GM04503 (cell line): ENCODE data around the gene AQP10.
A peak's percentile ranks its signal among the peaks of the same experiment; 100 is the strongest.
"Not testable (repeated sequence)": the region's sequence is repeated elsewhere in the genome, so short reads cannot be mapped to it uniquely, and the experiment has no call there.

ENCODE experiments used
- DNase-seq: peaks from one replicate; pipeline ENCODE4 v3.0.0-alpha.2; 2012; ENCODE audit warnings: low read depth

The AQP10 gene

GRCh38 chr1:154344977-154345837, 24.3 kb downstream of the AQP10 start:
- DNase-seq = no peak

DNA sequence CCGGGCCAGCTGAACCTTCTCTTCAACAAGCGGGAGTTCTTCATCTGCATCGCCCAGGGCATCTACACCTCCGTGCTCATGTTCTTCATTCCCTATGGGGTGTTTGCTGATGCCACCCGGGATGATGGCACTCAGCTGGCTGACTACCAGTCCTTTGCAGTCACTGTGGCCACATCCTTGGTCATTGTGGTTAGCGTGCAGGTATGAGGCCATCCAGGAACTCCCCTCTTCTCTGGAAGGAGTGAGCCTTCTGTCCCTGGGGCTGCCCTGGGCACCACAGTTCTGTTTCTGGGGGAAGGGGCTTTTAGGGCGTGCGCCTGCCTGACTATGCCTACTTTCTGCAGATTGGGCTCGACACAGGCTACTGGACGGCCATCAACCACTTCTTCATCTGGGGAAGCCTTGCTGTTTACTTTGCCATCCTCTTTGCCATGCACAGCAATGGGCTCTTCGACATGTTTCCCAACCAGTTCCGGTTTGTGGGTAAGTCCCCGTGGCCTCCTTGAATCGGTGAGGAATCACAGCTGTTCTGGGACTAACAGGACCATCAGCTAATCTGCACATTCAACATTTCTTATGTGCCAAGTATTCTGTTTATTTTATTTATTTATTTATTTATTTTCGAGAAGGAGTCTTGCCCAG, 25.5 kb downstream of the AQP10 start:
- no peak for DNase-seq

- no peak for DNase-seq
Observed at GRCh38 chr1:154347961-154348360, 27.1 kb downstream of the AQP10 start.

- DNase-seq = no peak
Observed at GRCh38 chr1:154348429-154349076, 27.7 kb downstream of the AQP10 start.

- no peak for DNase-seq
Observed at GRCh38 chr1:154349121-154349520, 28.2 kb downstream of the AQP10 start.

DNA sequence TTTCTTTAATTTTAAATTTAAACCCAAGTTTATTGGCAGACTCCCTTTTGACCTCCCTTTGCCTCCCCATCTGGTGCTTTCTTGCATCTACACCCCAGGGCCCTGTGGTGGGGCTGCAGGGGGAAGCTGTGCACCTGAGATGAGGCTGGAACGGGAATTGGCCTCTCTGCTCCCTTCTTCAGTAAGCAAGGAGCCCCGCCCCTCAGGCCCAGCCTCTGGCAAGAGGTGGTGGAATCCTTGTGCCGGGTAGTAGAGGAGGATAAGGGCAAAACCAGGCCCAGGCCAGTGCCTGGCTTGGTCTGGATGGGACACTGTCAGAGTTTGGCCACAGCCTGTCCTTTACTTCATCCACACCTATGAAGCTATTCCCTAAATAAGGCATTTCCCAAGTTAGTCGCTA, 29.5 kb downstream of the AQP10 start:
- DNase-seq = no peak

DNA sequence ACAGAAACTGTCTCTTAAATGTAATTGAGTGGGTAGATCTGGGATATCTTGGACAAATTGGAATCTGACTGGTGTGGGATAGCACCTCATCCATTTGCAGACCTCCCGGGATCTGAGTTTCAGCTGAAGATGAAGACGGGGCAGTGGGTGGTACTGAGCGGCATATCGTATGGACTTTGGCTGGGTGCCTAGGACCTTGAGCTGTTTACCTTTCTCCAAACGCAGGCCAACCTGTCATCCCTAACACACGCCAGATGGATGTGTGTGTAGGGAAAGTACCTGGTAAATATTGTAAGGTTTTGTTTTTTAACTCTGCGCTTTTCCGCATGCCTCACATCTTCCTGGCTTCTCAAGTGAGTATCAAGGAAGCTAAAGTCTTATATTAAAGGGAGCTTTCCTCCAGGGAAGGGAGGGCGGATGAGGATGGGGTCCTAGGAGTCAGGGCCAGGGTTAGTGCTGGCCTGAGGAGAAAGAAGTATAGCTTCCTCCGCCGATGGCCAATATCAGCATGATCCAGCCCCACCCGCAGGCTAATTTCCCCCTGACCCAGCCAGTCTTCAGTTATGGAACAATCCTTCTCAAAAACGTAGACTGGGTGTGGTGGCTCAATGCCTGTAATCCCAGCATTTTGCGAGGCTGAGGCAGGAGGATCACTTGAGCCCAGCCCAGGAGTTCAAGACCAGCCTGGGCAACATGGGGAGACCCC, 30.6 kb downstream of the AQP10 start:
- DNase-seq = no peak

DNA sequence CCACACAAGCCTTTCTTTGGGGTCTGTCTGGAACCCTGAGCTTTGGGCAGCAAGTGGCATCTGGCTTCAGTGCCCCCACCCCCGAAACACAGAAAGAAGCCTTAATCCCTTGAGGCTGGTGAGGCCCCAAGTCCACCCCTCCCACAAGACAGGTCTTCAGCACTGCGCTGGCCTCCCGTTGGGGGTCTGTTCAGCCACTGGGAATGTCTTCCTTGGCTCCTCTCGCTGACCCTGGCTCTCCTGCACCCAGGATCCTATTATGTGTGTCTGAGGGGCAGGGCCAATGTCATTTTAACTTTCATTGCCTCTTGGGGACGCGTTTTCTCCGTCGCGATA, 31.3 kb downstream of the AQP10 start:
- DNase-seq = no peak

DNA sequence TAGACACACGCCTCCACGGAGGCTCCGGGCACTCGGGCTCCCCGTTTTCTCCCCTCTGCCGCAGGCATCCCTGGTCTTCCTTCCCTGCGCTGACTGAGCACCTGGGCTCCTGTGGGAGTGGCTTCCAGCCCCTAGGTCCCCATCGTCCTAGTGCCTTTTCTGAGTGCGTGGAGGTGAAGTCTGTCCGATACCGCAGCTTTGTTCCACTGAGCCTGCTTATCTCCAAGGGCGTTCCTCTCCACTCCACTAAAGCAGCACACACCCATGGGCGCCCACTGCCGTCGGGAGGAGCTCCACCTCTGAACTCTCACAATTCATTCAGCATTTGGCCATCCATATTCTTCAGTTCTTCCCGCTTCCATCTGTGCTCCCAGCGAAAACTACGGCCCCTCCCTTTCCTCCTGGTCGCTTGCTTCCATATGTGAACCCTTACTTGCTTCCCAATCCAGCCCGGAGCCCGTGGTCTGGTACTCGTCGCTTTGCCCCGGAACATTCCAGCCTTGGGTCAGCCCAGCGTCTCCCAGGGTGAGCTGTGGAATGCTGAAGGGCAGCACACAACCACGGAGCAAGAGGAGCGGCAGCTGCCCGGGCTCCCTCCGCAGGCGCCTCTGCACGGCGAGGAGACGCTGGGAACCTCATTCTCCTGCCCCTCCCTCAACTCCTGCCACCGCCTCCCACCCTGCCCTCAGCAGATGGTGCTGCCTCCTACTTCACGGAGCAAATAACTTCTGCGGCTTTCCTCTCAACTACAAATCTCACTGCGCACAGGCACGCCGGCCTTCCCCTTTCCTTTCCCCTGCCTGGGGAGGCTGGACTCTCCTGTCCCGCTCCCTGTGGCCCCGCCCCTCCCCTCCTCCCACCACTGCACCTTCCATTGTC, 31.9 kb downstream of the AQP10 start:
- no peak for DNase-seq

DNA sequence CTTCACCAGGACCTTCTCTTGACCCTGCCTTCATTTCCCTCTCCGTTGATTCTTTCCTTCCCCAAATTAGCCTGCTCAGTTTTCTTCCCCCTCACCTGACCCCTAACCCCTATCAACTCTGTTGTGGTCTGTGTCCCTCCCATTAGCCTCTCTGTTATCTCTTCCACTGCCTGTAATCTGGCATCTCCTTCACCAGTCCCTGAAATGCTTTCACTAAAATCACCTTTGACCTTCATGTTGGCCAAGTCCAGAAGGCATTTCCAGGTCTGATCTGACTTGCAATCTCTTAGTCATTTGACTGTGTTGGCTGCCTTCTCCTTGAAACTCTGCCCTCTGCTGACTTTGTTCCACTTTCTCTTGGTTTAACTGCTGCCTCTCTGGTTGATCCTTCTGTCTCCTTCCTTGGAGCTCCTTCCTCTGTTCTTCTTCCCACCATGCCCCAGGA, 32.6 kb downstream of the AQP10 start:
- peak; percentile 42 for DNase-seq

GRCh38 chr1:154353966-154354365, 33.1 kb downstream of the AQP10 start:
- DNase-seq = no peak

- DNase-seq = no peak
Observed at GRCh38 chr1:154358519-154358918, 37.6 kb downstream of the AQP10 start.

DNA sequence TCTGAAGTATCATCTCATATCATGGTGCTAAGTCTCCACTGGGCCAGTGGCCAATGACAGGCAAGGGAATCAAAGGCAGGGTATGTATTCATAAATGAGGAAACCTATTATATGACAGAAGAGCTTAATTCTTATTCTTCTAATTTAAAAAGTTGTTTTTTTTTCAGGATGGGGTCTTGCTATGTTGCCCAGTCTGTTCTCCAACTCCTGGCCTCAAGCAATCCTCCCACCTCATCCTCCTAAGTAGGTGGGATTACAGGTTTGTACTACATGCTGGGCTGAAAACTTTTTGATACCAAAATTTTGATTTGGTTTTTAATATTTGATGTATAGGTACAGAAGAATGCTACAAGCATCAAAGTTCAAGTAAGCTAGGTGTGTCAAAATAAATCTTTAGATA, 39.4 kb downstream of the AQP10 start:
- DNase-seq = no peak

DNA sequence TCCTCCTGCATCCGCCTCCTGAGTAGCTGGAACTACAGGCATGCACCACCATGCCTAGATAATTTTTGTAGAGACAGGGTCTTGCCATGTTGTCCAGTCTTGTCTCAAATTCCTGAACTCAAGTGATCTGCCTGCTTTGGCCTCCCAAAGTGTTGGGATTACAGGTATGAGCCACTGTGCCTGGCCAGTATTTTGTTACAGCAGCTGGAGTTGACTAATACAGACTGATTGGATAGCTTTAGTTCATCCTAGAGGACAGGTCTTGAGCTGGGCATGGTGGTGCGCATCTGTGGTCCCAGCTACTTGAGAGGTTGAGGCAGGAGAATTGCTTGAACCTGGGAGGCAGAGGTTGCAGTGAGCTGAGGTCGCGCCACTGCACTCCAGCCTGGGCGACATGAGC, 40.0 kb downstream of the AQP10 start:
- not testable (repeated sequence) for DNase-seq

- DNase-seq = no peak
Observed at GRCh38 chr1:154361357-154361756, 40.5 kb downstream of the AQP10 start.

DNA sequence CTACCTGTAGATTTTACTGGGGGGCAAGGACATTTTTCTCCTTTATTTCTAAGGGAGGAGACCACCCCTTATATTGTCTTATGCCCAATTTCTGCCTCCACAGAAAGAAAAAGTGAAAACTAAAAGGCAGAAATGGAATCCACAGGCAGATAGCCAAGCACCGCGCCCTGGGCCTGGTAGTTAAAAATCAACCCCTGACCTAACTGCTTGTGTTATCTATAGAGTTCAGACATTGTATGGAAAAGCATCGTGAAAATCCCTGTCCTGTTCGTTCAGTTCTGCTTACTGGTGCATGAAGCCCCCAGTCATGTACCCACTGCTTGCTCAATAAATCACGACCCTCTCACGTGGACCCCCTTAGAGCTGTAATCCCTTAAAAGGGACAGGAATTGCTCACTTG, 50.5 kb downstream of the AQP10 start:
- DNase-seq = no peak

DNA sequence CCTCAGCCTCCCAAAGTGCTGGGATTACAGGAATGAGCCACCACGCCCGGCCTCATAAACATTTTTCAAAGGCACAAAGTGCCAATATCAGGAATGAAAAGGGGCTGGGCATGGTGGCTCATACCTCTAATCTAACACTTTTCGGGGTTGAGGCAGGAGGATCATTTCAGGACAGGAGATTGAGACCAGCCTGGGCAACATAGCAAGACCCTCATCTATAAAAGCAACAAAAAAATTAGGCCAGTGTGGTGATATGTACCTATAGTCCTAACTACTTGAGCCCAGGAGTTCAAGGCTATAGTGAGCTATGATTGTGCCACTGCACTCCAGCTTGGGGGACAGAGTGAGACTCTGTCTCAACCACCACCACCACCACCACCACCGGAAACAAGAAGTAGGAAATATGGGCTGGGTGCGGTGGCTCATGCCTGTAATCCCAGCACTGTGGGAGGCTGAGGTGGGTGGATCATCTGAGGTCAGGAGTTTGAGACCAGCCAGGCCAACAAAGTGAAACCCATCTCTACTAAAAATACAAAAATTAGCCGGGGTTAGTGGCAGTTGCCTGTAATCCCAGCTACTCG, 53.0 kb downstream of the AQP10 start:
- DNase-seq = not testable (repeated sequence)
